Keratinocyte (primary cell): Measurements from ENCODE around the gene NT5DC3. TPM values are rescaled to one million over a fixed set of nuclear protein-coding genes. Genes with fewer than 3 reads are reported as not detected.
A peak's percentile ranks its signal among the peaks of the same experiment; 100 is the strongest.

Experiments
- DNase-seq: peaks from one replicate; pipeline ENCODE4 v3.0.0-alpha.2; 2011; ENCODE audit warnings: low read depth, missing footprints, low spot score
- FAIRE-seq: peaks from 2 replicates; lab custom pipeline; 2011; peaks lifted over from hg19 to GRCh38; lab: Jason Lieb, UNC
- H2AFZ ChIP-seq: 2 replicates; pipeline ENCODE4 v1.6.0; 2012; ENCODE audit warnings: low read length, control low read depth, inconsistent platforms; ENCODE audit not compliant: control insufficient read depth
- H3K27ac ChIP-seq: 2 replicates; pipeline ENCODE4 v1.5.1; 2011; ENCODE audit warnings: low read length; ENCODE audit not compliant: control insufficient read depth, insufficient read depth
- H3K27me3 ChIP-seq: 3 replicates; pipeline ENCODE4 v1.6.0; 2011; ENCODE audit warnings: low read length; ENCODE audit not compliant: control insufficient read depth, insufficient read depth; ENCODE audit errors: extremely low read depth
- H3K36me3 ChIP-seq, 2 experiments: 2 replicates in 1 of 2; 3 replicates in 1 of 2; pipeline ENCODE4 v1.5.1; 2011; ENCODE audit warnings: low read length in 2 of 2, mild to moderate bottlenecking in 1 of 2; ENCODE audit not compliant: control insufficient read depth in 2 of 2, insufficient read depth in 2 of 2; ENCODE audit errors: extremely low read depth in 1 of 2
- H3K4me1 ChIP-seq: 3 replicates; pipeline ENCODE4 v1.5.1; 2011; ENCODE audit warnings: low read length; ENCODE audit not compliant: control insufficient read depth, insufficient read depth; ENCODE audit errors: extremely low read depth
- H3K4me2 ChIP-seq: 3 replicates; pipeline ENCODE4 v1.6.0; 2011; ENCODE audit warnings: low read depth, low read length; ENCODE audit not compliant: control insufficient read depth, insufficient read depth; ENCODE audit errors: extremely low read depth
- H3K4me3 ChIP-seq, 3 experiments: fragments of 200-600 bp in 1 of 3; sonication (generic) in 1 of 3; 2 replicates in 2 of 3; 3 replicates in 1 of 3; pipeline ENCODE4 v1.5.1; 2011 to 2016; ENCODE audit warnings: low read length in 3 of 3, mild to moderate bottlenecking in 3 of 3, control low read depth in 2 of 3, inconsistent platforms in 1 of 3, low read depth in 1 of 3, mixed read lengths in 1 of 3, mixed run types in 1 of 3, moderate library complexity in 1 of 3; ENCODE audit not compliant: control insufficient read depth in 2 of 3, insufficient read depth in 2 of 3; ENCODE audit errors: extremely low read depth in 1 of 3
- H3K79me2 ChIP-seq: 2 replicates; pipeline ENCODE4 v1.6.0; 2012; ENCODE audit warnings: low read length; ENCODE audit not compliant: control insufficient read depth, insufficient read depth
- H3K9ac ChIP-seq: 3 replicates; pipeline ENCODE4 v1.6.0; 2011; ENCODE audit warnings: low read length; ENCODE audit not compliant: control insufficient read depth, insufficient read depth; ENCODE audit errors: extremely low read depth
- H3K9me1 ChIP-seq: 3 replicates; pipeline ENCODE4 v1.6.0; 2011; ENCODE audit warnings: low read length; ENCODE audit not compliant: control insufficient read depth, insufficient read depth; ENCODE audit errors: extremely low read depth
- H3K9me3 ChIP-seq: 2 replicates; pipeline ENCODE4 v1.5.1; 2012; ENCODE audit warnings: low read depth, low read length; ENCODE audit not compliant: control insufficient read depth
- H4K20me1 ChIP-seq: 3 replicates; pipeline ENCODE4 v1.6.0; 2011; ENCODE audit warnings: low read length; ENCODE audit not compliant: control insufficient read depth, insufficient read depth; ENCODE audit errors: extremely low read depth
- EZH2 ChIP-seq: IDR thresholded peaks from one replicate; pipeline ENCODE4 v1.6.1; 2012; ENCODE audit warnings: inconsistent platforms, mild to moderate bottlenecking, low read length, moderate library complexity
- dilution Hi-C: fragments of 300-500 bp; cut with MboI; formaldehyde crosslinking; loops from one replicate; pipeline ENCODE4 v1.7.0; 2020; ENCODE audit warnings: low sequenced_read_pairs; ENCODE audit not compliant: extremely low pct_ligation_motif_present
- polyA plus RNA-seq, 5 experiments: library from polyadenylated mRNA; depleted of rRNA in 3 of 5; stranded (reverse) in 3 of 5; stranded (forward) in 1 of 5; unstranded in 1 of 5; fragments of >200 nt; gene quantifications; 1 replicate in 1 of 5; 2 replicates in 3 of 5; 3 replicates in 1 of 5; pipeline versions ENCODE4 v1.2.1 to v1.2.3, GENCODE V29; 2011 to 2012; ENCODE audit warnings: missing spikeins in 2 of 5, low read depth in 1 of 5, low replicate concordance in 1 of 5
- TF ChIP-seq, protein P1 (sequence below), 3 experiments: IDR thresholded peaks in 1 of 3; conservative IDR thresholded peaks in 1 of 3; optimal IDR thresholded peaks in 1 of 3; 2 replicates in 2 of 3; 3 replicates in 1 of 3; pipeline versions ENCODE3 to v1.5.1; 2011; ENCODE audit warnings: low read length in 3 of 3, mild to moderate bottlenecking in 3 of 3, moderate library complexity in 2 of 3, control low read depth in 1 of 3, inconsistent platforms in 1 of 3; ENCODE audit not compliant: insufficient read depth in 2 of 3; ENCODE audit errors: extremely low read depth in 1 of 3

NT5DC3 gene
- polyA plus RNA-seq, 1 donor (not counting 4 experiments of a cell fraction or from before 2014, with no cell fraction given): 12.8 TPM

- no peak for DNase-seq
- Histone ChIP-seq H2AFZ (no peak overlapping the region), H3K9ac (no peak overlapping the region), H3K9me1 (no peaks in the 10 kb centered on the region), H3K4me2 (peak overlapping the region; percentile 58), H3K4me3 (no peak overlapping the region), H3K27ac (no peak overlapping the region), H3K4me1 (peaks cover 48% of the 10 kb centered on the region), H4K20me1 (no peaks in the 10 kb centered on the region), H3K36me3 (peaks cover 16 to 24% of the 10 kb centered on the region in 2 experiments), H3K27me3 (no peaks in the 10 kb centered on the region), H3K79me2 (peaks cover 13% of the 10 kb centered on the region), H3K9me3 (no peaks in the 10 kb centered on the region)
- dilution Hi-C loops: no loop called here
- no peak for FAIRE-seq
- TF ChIP-seq, protein P1, sequence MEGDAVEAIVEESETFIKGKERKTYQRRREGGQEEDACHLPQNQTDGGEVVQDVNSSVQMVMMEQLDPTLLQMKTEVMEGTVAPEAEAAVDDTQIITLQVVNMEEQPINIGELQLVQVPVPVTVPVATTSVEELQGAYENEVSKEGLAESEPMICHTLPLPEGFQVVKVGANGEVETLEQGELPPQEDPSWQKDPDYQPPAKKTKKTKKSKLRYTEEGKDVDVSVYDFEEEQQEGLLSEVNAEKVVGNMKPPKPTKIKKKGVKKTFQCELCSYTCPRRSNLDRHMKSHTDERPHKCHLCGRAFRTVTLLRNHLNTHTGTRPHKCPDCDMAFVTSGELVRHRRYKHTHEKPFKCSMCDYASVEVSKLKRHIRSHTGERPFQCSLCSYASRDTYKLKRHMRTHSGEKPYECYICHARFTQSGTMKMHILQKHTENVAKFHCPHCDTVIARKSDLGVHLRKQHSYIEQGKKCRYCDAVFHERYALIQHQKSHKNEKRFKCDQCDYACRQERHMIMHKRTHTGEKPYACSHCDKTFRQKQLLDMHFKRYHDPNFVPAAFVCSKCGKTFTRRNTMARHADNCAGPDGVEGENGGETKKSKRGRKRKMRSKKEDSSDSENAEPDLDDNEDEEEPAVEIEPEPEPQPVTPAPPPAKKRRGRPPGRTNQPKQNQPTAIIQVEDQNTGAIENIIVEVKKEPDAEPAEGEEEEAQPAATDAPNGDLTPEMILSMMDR (optimal IDR thresholded peaks at IDR 0.05 in 1 of 3, IDR thresholded peaks at IDR 0.05 in 1 of 3, conservative IDR thresholded peaks at IDR 0.05 in 1 of 3; ENCODE audit: extremely low read depth in 1 of 3, insufficient read depth in 2 of 3, low read length in 3 of 3): no peak
- no peak for TF ChIP-seq EZH2
Measured at GRCh38 chr12:103799504-103799856, 41.6 kb downstream of the NT5DC3 start.

GRCh38 chr12:103798586-103798985 lies 42.4 kb downstream of the NT5DC3 start:
- Histone ChIP-seq H3K4me1 (peaks cover 39% of the 10 kb centered on the region), H2AFZ (no peak overlapping the region), H3K9me1 (no peaks in the 10 kb centered on the region), H3K4me2 (no peak overlapping the region), H4K20me1 (no peaks in the 10 kb centered on the region), H3K4me3 (no peak overlapping the region), H3K27ac (no peak overlapping the region), H3K27me3 (no peaks in the 10 kb centered on the region), H3K36me3 (peaks cover 20 to 29% of the 10 kb centered on the region in 2 experiments), H3K9ac (no peak overlapping the region), H3K79me2 (peaks cover 5% of the 10 kb centered on the region), H3K9me3 (no peaks in the 10 kb centered on the region)
- DNase-seq (no peak), FAIRE-seq (no peak)
- TF ChIP-seq EZH2: no peak
- TF ChIP-seq, protein P1 (optimal IDR thresholded peaks at IDR 0.05 in 1 of 3, IDR thresholded peaks at IDR 0.05 in 1 of 3, conservative IDR thresholded peaks at IDR 0.05 in 1 of 3; ENCODE audit: extremely low read depth in 1 of 3, insufficient read depth in 2 of 3, low read length in 3 of 3): no peak
- dilution Hi-C loops: no loop called here
